GM10847 (cell line): Measurements from ENCODE around the gene CRYGA.

Experiments used
- POLR2A ChIP-seq: IDR thresholded peaks from 2 replicates; pipeline ENCODE4 v1.6.1; 2011; ENCODE audit not compliant: insufficient read length; ENCODE audit errors: extremely low read depth

CRYGA gene

GRCh38 chr2:208163489-208163888 lies at the start of gene CRYGA:
Gene CRYGA (minus strand): TSS chr2:208163589. CDS start chr2:208163556, 33 bp downstream.
- TF ChIP-seq POLR2A = no peak

DNA sequence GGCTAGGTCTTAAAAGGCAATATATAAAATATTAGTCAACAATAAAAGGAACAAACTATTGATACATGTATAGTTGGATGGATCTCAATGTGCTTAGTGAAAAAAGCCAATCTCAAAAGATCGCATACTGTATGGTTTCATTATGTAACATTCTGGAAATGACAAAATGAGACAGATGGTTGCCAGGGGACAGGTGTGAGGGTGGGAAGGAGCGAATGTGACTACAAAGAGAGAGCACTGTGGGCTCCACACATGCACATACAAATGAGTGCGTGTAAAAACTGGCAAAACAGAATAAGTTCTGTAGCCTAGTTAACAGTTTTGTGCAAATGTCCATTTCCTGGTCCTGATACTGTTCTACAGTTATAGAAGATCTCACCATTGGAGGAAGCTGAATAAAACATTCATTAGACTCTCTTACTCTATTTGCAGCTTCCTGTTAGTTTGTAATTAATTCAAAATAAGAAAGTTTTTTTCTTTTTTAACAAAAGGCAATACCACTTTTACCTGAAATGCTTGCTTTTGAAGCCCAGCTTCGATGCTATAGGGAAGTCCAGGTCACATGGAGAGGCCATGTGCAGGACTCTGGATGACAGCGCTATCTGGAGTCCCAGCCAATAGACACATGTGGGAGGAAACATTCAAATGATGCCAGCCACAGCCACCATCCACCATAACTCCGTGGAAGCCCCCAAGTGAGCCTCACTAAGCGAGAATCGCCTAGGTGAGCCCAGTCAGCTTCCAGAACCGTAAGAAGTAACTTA lies 47.5 kb upstream of the CRYGA start:
- TF ChIP-seq POLR2A = no peak

DNA sequence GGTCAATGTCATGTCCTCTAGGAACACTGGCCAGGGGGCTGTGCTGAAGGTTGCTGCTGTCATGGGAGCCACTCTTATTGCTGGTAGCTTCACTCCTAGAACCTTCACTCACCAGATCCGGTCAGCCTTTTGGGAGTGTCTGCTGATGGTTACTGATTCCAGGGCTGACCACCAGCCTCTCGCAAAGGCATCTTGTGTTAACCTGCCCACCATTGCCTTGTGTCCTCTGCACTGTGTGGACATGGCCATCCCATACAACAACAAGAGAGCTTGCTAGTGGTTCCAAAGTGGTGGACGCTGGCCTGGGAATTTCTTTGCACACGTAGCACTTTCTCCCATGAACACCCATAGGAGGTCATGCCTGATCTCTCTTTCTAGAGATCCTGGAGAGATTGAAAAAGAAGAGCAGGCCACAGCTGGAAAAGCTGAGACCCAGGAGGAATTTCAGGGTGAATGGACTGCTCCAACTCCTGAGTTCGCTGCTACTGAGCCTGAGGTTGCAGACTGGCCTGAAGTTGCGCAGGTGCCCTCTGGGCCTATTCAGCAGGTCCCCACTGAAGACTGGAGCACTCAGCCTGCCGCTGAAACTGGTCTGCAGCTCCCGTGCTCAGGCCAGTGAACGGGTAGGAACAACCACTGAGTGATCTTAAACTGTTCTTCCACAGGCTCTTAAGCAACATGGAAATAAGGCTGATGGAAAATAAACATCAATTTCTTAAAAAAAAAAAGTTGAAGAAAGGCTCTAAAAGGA lies 45.1 kb upstream of the CRYGA start:
- TF ChIP-seq POLR2A = no peak

GRCh38 chr2:208207769-208208168 lies 44.4 kb upstream of the CRYGA start:
- TF ChIP-seq POLR2A = no peak

GRCh38 chr2:208204166-208204565 lies 40.8 kb upstream of the CRYGA start:
- no peak for TF ChIP-seq POLR2A

- no peak for TF ChIP-seq POLR2A
These were observed 32.1 kb upstream of the CRYGA start for GRCh38 chr2:208195531-208195930.

DNA sequence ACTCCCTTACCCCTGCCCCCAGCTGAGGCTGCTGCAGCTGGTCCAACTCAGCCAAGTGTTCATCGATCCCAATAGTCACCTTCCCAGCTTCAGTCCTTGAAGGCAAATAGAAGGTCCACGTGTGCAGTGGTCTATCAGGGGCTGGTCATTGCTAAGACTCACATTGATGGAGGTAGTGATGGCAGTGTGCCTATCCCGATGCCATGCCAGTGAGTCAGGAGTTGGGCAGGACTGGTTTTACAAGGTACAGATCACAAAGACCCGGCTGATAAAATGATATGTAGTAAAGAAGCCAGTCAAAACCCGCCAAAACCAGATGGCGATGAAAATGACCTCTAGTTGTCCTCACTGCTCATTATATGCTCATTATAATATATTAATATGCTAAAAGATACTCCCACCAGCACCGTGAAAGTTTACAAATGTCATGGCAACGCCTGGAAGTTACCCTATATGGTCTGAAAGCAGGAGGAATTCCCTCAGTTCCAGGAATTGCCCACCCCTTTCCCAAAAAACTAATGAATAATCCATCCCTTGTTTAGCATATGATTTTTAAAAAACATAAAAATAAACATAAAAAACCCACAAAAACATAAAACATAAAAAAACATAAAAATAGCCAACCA lies 29.3 kb upstream of the CRYGA start:
- no peak for TF ChIP-seq POLR2A

GRCh38 chr2:208189810-208190503 lies 26.6 kb upstream of the CRYGA start, which contains the start of gene C2orf80:
Gene C2orf80 (minus strand): TSS chr2:208190030. CDS start chr2:208186986, 3,044 bp downstream.
- no peak for TF ChIP-seq POLR2A

- TF ChIP-seq POLR2A = no peak
These were observed 25.9 kb upstream of the CRYGA start for GRCh38 chr2:208189069-208189809.

DNA sequence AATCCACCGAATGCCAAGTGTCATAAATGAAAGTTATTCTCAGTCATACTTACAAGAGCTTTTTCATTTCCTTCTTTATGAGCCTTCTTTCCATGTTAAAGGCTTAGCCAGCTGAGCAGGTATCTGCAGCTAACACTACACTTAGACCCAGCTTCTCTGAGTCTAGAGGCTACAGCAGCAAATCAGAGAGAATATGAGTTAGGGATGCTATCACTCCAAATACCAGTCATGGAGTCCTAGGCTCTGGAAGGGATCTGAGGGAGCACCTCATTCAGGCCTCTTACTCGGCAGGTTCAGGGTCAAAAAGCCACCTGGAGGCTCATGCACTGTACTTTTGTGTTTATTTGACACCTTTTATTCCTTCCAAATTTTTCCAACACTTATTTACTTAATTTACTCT lies 23.5 kb upstream of the CRYGA start:
- no peak for TF ChIP-seq POLR2A

DNA sequence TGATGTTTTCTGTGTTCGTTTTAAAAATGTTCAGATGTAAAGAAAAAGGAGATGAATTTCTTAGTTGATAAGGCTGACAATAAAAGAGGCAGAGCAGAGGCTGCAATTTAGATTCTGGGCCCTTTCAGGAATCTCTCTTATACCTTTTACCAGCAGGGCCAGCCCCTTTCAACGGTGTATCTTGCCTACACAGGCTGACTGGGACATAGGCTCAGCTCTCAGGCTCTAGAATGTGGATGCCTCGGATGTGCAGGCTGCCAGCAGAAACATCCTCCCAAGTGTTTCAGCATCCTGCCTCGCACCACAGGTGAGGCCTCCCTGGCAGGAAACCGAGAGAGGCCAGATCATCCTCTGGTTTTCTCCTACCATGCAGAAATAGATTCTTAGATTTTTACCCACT lies 23.1 kb upstream of the CRYGA start:
- no peak for TF ChIP-seq POLR2A

- TF ChIP-seq POLR2A = no peak
These were observed 20.8 kb upstream of the CRYGA start for GRCh38 chr2:208183972-208184705.

GRCh38 chr2:208183526-208183925 lies 20.1 kb upstream of the CRYGA start:
- TF ChIP-seq POLR2A = no peak

- no peak for TF ChIP-seq POLR2A
These were observed 19.4 kb upstream of the CRYGA start for GRCh38 chr2:208182835-208183234.
